ENCODE data around the gene SUOX. TPM values are rescaled to one million over a fixed set of nuclear protein-coding genes. Genes with fewer than 3 reads are reported as not detected.

SUOX gene
- total RNA-seq, 4 donors from 2014 or later, result 16.5 to 38.9 (median 27.0) TPM

- Histone ChIP-seq H3K4me3 (no peak overlapping the region), H3K4me1 (no peaks in the 10 kb centered on the region), H3K27me3 (no peaks in the 10 kb centered on the region), H3K27ac (no peak overlapping the region), H3K9me3 (no peaks in the 10 kb centered on the region), H3K36me3 (peaks cover 0 to 39% (median 0%) of the 10 kb centered on the region in 3 donors)
- DNase-seq, result no peak
- TF ChIP-seq CTCF (IDR thresholded peaks at IDR 0.05) (no peak), POLR2A (IDR thresholded peaks at IDR 0.05) (no peak)
Measured at GRCh38 chr12:56029166-56029519, 32.1 kb downstream of the SUOX start.

GRCh38 chr12:56029666-56030293 lies 32.7 kb downstream of the SUOX start:
- no peak overlapping the region for H3K27ac ChIP-seq
- no peaks in the 10 kb centered on the region for H3K4me1 ChIP-seq
- peak in 1 of 3 donors; percentile 68 for DNase-seq
- TF ChIP-seq CTCF (IDR thresholded peaks at IDR 0.05) (peak in 5 of 6 experiments; percentile 45 to 72 (median 70)), POLR2A (IDR thresholded peaks at IDR 0.05) (no peak)
- H3K9me3 ChIP-seq, result no peaks in the 10 kb centered on the region
- no peaks in the 10 kb centered on the region for H3K27me3 ChIP-seq
- H3K4me3 ChIP-seq, result no peak overlapping the region
- peaks cover 0 to 44% (median 0%) of the 10 kb centered on the region in 3 donors for H3K36me3 ChIP-seq

- Histone ChIP-seq H3K4me1 (no peaks in the 10 kb centered on the region), H3K4me3 (no peak overlapping the region), H3K9me3 (no peaks in the 10 kb centered on the region), H3K27ac (no peak overlapping the region), H3K36me3 (peaks cover 0 to 34% (median 0%) of the 10 kb centered on the region in 3 donors), H3K27me3 (no peaks in the 10 kb centered on the region)
- DNase-seq, result no peak
- TF ChIP-seq POLR2A (IDR thresholded peaks at IDR 0.05) (no peak), CTCF (IDR thresholded peaks at IDR 0.05) (no peak)
Measured at GRCh38 chr12:56031987-56032386, 34.9 kb downstream of the SUOX start.

GRCh38 chr12:56034586-56035332 lies 37.7 kb downstream of the SUOX start:
- Histone ChIP-seq H3K4me1 (no peaks in the 10 kb centered on the region), H3K27me3 (no peaks in the 10 kb centered on the region), H3K27ac (no peak overlapping the region), H3K4me3 (no peak overlapping the region), H3K36me3 (peaks cover 0 to 31% (median 0%) of the 10 kb centered on the region in 3 donors), H3K9me3 (no peaks in the 10 kb centered on the region)
- DNase-seq, result no peak
- TF ChIP-seq CTCF (IDR thresholded peaks at IDR 0.05) (no peak), POLR2A (IDR thresholded peaks at IDR 0.05) (no peak)

GRCh38 chr12:56037161-56037560 lies 40.1 kb downstream of the SUOX start:
- H3K27ac ChIP-seq, result no peak overlapping the region

More at GRCh38 chr12:56037161-56037560, 40.1 kb downstream of the SUOX start:
- H3K4me3 ChIP-seq, result no peak overlapping the region
- TF ChIP-seq CTCF (IDR thresholded peaks at IDR 0.05), result no peak
- TF ChIP-seq POLR2A (IDR thresholded peaks at IDR 0.05), result no peak
- peaks cover 0 to 28% (median 0%) of the 10 kb centered on the region in 3 donors for H3K36me3 ChIP-seq
- no peaks in the 10 kb centered on the region for H3K9me3 ChIP-seq
- no peaks in the 10 kb centered on the region for H3K27me3 ChIP-seq
- no peak for DNase-seq
- peaks cover 0 to 5% (median 0%) of the 10 kb centered on the region in 4 donors for H3K4me1 ChIP-seq
